GM18951 (cell line): ENCODE data around the gene SYNM.
"Not testable (repeated sequence)": the region's sequence is repeated elsewhere in the genome, so short reads cannot be mapped to it uniquely, and the experiment has no call there.

Experiments
- POLR2A ChIP-seq: IDR thresholded peaks from 4 replicates; pipeline ENCODE4 v1.6.1; 2011; ENCODE audit warnings: mild to moderate bottlenecking; ENCODE audit not compliant: insufficient read length, insufficient read depth; ENCODE audit errors: extremely low read depth
- in situ Hi-C: fragments of 300-500 bp; cut with MboI; formaldehyde crosslinking; loops from one replicate; pipeline ENCODE4 v1.12.0; 2022; ENCODE audit warnings: low sequenced_read_pairs, mixed read lengths, inconsistent platforms; ENCODE audit not compliant: unreplicated experiment

Gene SYNM

GRCh38 chr15:99071091-99071680, 33.7 kb upstream of the SYNM start:
- in situ Hi-C loops = no loop called here
- TF ChIP-seq POLR2A = no peak

DNA sequence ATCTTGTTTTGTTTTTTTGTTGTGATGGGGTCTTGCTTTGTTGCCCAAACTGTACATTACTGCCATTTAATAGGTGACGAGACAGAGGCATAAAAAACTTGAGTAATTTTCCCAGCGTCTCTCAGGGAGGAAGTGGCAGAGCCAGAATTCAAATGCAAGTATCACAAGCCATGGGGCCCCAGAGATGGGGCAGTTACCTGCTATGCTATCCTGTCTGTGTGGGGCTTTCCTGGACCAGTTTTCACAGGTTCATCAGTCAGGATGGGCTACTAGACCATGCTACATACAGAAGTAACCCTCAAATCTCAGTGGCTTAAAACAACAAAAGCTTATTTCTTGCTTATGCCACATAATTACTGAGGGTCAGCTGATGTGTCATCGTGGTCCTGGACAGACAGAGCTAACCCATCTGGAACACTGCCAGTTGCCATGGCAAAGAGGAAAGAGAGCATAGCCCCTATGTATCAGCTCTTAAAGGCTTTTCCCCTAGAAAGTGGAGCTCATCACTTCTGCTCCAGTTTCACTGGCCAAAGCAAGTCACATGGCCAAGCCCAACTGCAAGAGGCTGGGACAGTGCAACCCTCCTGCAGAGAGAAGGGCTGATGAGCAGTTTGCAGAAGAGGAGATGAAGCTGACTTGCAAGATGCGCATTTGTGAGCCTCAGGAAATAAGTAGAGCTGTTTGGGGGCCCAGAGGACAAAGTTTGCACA, 31.7 kb upstream of the SYNM start:
- no peak for TF ChIP-seq POLR2A
- in situ Hi-C loops = no loop called here

DNA sequence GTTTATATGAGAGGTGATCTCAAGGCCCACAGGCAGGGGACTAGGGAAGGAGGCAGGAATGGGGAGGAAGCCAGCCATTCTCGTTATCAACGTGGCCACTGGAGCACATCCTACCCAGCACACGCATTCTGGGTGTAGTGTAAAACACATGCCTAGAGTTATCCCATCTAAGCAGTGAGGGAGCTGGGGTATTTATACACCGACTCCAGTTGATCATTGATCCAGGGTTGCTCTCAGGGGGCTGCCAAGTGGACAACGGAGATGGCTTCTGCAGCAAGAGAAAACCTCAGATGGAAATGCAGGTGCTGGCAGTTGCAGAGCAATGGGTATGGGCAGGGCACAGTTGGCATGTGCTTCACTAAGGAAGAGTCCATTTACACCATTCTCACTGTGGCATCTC, 30.4 kb upstream of the SYNM start:
- in situ Hi-C loops = no loop called here

DNA sequence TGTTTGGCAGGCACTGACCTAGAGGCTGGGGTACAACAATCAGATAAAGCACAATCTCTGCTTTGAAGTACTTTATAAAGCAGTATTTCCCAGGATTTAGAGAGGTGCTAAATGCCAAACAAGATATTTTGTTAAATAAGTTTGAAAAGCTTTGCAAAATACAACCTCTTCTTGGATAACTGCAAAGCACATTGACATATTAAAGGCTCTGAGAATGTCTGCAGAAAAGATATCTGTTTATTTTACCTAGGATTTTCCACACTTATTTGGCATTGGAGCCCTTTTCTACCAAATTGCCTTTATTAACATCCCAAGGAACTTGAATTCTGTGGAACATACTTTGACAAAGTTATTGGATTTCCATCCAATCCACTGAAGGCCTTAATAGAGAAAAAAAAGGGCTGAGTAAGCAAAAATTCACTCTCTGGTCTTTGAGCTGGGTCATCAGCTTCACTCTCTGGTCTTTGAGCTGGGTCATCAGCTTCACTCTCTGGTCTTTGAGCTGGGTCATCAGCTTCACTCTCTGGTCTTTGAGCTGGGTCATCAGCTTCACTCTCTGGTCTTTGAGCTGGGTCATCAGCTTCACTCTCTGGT, 29.7 kb upstream of the SYNM start:
- in situ Hi-C loops = not testable (repeated sequence)

More for the DNA sequence above, 30.4 kb upstream of the SYNM start:
- no peak for TF ChIP-seq POLR2A

GRCh38 chr15:99076109-99076508, 28.8 kb upstream of the SYNM start:
- no peak for TF ChIP-seq POLR2A
- in situ Hi-C loops = no loop called here

DNA sequence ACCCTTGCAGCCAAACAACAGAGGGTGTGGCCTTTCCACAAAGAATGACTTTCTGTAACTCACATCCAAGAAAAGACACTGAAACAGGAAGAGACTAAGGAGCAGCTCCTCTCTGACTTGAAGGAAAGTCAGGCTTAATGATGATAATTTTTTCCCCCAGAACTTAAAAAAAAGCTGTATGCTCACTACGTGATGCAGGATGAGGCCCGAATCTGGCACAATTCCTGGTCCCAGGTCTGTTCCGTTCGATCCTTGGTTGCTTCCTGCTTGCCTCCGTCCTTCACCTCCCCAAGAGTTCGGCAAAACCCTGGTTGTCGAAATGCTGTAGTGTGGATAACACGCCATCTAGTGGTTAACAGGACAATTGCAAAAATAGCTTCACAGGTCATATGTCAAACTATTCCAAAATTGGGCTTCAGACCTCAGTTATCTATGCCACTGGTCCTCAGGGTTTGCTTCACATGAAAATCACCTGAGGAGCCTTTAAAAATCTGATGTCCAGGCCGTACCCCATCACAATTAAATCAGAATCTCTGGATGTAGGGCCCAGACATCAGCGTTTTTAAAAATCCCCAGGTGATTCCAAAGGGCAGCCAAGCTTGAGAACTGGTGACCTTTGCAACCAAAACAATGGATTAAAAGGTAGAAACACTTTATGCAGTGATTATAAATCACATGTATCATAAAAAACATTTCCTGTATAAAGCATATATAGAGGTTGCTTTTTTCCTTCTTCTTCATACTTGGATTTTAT, 28.1 kb upstream of the SYNM start:
- in situ Hi-C loops = no loop called here
- no peak for TF ChIP-seq POLR2A

DNA sequence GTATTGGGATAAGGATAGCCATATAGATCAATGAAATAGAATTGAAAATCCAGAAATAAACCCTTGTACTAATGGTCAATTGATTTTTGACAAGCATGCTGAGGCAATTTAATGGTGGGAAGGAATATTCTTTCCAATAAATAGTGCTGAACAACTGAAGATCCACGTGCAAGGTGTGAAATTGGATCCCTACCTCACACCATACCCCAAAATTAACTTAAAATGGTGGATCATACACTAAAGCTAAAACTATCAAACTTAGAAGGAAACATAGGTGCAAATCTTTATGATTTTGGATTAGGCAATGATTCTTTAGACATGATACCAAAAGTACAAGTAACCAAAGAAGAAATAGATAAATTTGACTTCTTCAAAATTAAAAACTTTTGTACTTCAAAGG, 22.1 kb upstream of the SYNM start:
- in situ Hi-C loops = no loop called here
- TF ChIP-seq POLR2A = no peak

DNA sequence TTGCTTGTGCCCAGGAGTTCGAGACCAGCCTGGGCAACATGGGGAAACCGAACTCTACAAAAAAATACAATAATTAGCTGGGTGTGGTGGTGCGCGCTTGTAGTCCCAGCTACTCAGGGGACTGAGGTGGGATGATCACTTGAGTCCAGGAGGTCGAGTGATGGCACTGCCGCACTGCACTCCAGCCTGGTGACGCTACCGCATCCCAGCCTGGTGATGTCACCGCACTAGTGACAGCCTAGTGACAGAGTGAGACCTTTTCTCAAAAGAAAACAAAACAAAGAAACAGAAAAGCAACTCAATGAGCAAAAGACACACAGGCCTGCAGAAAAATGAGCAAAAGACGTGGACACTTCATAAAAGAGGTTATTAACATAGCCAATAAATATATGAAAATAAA, 19.9 kb upstream of the SYNM start:
- TF ChIP-seq POLR2A = no peak
- in situ Hi-C loops = no loop called here

DNA sequence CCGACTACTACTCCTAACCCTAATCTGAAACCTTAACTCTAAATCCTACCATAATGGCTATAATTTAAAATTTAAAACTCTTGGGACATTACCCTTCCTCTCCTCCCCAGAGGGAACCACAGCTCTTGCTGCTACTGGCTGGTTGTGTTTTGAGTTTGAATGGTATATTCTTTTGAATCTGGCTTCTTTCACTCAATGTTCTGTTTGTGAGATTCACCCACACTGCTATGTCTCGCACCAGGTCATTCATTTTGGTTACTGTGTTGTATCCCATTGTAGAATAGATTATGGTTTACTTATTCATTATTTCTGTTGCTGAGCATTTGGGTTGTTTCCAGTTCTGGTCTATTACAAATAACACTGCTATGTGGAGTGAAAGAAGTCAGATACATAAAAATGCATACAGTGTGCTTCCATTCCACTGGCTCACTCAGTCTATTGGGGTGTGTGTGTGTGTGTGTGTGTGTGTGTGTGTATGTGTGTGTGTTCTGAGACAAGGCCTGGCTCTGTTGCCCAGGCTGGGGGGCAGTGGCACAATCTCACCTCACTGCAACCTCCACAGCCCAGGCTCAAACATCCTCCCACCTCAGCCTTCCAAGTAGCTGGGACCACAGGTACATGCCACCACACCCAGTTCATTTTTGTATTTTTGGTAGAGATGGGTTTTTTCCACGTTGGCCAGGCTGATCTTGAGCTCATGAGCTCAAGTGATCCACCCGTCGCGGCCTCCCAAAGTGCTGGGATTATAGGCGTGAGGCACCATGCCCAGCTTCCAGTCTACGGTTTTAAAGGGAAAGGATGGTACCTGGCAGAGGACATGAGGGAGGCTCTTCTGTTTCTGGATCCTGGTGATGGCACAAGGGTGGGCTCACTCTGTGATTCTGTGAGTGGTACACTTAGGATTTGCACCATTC, 19.2 kb upstream of the SYNM start:
- in situ Hi-C loops = no loop called here
- no peak for TF ChIP-seq POLR2A

- TF ChIP-seq POLR2A = no peak
- in situ Hi-C loops = no loop called here
Measured at GRCh38 chr15:99086327-99086667, 18.6 kb upstream of the SYNM start.

DNA sequence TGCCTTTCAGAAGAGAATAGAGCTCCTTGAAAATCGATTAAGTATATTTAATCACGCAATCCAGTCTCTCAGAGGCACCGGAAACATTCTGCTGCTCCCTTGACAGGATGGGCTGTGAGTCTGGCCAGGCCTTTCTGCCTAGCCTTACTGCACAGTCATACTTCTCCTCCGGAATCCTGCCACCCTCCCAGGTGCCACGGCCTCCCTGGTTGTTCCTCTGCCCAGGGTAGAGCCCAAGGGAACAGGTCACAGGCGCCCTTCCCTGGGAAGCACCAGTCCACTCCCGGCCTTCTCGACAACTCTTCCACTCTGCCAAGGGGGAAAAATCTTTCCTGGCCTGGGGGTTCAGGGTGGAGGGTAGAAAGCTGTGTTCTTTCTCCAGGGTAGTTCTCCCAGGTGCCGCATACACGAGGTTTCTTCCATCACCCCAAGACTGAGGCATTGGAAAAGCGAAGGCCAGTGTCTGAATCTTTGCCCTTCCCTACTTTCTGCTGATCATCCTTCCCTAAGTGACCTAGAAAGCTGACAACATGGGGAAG, 17.4 kb upstream of the SYNM start:
- in situ Hi-C loops = no loop called here
- no peak for TF ChIP-seq POLR2A

- peak; percentile 26 for TF ChIP-seq POLR2A
- in situ Hi-C loops = no loop called here
Measured at GRCh38 chr15:99090011-99090699, 14.7 kb upstream of the SYNM start.
